H1 (cell line): ENCODE measurements around the gene RAB5A.

Source experiments
- CHD2 ChIP-seq: IDR thresholded peaks from 2 replicates; pipeline ENCODE4 v1.6.1; 2012; ENCODE audit warnings: low read length, improper control_type of control experiment
- HDAC6 ChIP-seq: IDR thresholded peaks from one replicate; pipeline ENCODE4 v1.7.1; 2012; ENCODE audit warnings: low read depth, mild to moderate bottlenecking, inconsistent platforms, low read length, moderate library complexity
- TEAD4 ChIP-seq: IDR thresholded peaks from 2 replicates; pipeline ENCODE4 v1.6.1; 2012; ENCODE audit warnings: low read depth, low read length, inconsistent platforms, mixed read lengths
- ZNF274 ChIP-seq: IDR thresholded peaks from 2 replicates; pipeline ENCODE4 v1.7.0; 2012; ENCODE audit warnings: low read length, borderline replicate concordance; ENCODE audit errors: extremely low read depth
- TF ChIP-seq, protein P1 (sequence below), 3 experiments: IDR thresholded peaks; 1 replicate in 2 of 3; 2 replicates in 1 of 3; pipeline versions ENCODE4 v1.5.1 to v1.6.1; 2011; ENCODE audit warnings: low read length in 3 of 3, mild to moderate bottlenecking in 3 of 3, inconsistent platforms in 2 of 3, low read depth in 1 of 3, moderate library complexity in 1 of 3; ENCODE audit not compliant: insufficient read depth in 1 of 3; ENCODE audit errors: control extremely low read depth in 1 of 3

GRCh38 chr3:20028905-20029331 lies 82.0 kb downstream of the RAB5A start:
- TF ChIP-seq ZNF274, result no peak
- TF ChIP-seq HDAC6, result no peak
- TF ChIP-seq, protein P1, sequence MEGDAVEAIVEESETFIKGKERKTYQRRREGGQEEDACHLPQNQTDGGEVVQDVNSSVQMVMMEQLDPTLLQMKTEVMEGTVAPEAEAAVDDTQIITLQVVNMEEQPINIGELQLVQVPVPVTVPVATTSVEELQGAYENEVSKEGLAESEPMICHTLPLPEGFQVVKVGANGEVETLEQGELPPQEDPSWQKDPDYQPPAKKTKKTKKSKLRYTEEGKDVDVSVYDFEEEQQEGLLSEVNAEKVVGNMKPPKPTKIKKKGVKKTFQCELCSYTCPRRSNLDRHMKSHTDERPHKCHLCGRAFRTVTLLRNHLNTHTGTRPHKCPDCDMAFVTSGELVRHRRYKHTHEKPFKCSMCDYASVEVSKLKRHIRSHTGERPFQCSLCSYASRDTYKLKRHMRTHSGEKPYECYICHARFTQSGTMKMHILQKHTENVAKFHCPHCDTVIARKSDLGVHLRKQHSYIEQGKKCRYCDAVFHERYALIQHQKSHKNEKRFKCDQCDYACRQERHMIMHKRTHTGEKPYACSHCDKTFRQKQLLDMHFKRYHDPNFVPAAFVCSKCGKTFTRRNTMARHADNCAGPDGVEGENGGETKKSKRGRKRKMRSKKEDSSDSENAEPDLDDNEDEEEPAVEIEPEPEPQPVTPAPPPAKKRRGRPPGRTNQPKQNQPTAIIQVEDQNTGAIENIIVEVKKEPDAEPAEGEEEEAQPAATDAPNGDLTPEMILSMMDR (IDR thresholded peaks at IDR 0.05; ENCODE audit: control extremely low read depth in 1 of 3, insufficient read depth in 1 of 3, low read depth in 1 of 3, low read length in 3 of 3), result no peak
- no peak for TF ChIP-seq CHD2
- TF ChIP-seq TEAD4, result no peak
